ENCODE measurements around the gene KCNK16.
A peak's percentile ranks its signal among the peaks of the same experiment; 100 is the strongest.

KCNK16 gene

GRCh38 chr6:39320363-39320984 is 2.0 kb downstream of the KCNK16 start:
- Histone ChIP-seq H3K27ac (no peak overlapping the region), H3K4me2 (ENCODE audit: low read length) (no peak overlapping the region), H2AFZ (no peak overlapping the region), H3K9me3 (ENCODE audit: control insufficient read depth, low read length) (no peaks in the 10 kb centered on the region), H3K27me3 (ENCODE audit: control insufficient read depth, insufficient read depth, low read length) (no peaks in the 10 kb centered on the region), H3K79me2 (no peaks in the 10 kb centered on the region), H3K4me1 (no peaks in the 10 kb centered on the region), H3K36me3 (ENCODE audit: control insufficient read depth, insufficient read depth, low read length) (no peaks in the 10 kb centered on the region), H3K9ac (no peak overlapping the region), H3K4me3 (ENCODE audit: low read depth, low read length) (no peak overlapping the region)
- TF ChIP-seq CTCF (IDR thresholded peaks at IDR 0.05): no peak

DNA sequence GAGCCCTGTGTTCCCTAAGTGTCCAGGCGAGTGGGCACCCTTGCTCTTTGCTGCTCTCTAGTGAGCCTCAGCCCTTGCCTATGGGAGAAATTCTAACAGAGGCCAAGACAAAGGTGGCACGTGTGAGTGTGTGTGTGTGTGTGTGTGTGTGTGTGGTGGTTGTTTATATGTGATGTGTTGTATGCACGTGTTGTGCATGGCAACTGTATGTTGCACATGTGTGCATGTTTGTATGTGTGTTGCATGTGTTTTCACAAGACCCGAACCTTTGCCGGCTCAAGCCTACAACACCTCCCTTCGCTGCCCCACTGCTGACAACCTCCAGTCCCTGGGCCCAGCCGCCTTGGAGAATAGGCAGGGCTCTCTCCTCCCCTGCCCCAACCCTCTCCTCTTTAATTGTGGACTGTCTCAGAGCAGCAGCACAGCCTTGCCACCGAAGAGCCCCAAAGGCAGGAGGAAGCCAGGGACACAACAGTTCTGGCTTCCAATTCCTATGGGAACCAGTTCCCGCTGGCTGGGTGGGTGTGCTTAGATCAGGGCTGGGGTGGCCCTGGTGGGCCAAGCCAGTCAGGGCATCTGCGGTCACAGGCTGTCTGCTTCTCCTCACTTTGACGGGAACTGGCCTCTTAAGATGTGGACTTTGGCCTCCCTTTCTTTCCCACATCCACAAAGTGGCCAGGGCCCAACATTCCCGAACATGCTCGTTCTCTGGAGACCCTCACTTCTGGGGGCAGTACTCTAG is 2.7 kb downstream of the KCNK16 start:
- Histone ChIP-seq H3K4me1 (no peaks in the 10 kb centered on the region), H3K9me3 (ENCODE audit: control insufficient read depth, low read length) (no peaks in the 10 kb centered on the region), H3K27ac (no peak overlapping the region), H3K36me3 (ENCODE audit: control insufficient read depth, insufficient read depth, low read length) (no peaks in the 10 kb centered on the region), H3K27me3 (ENCODE audit: control insufficient read depth, insufficient read depth, low read length) (no peaks in the 10 kb centered on the region), H3K79me2 (no peaks in the 10 kb centered on the region), H3K4me2 (ENCODE audit: low read length) (no peak overlapping the region), H2AFZ (no peak overlapping the region), H3K4me3 (ENCODE audit: low read depth, low read length) (no peak overlapping the region), H3K9ac (no peak overlapping the region)
- TF ChIP-seq CTCF (IDR thresholded peaks at IDR 0.05): no peak

DNA sequence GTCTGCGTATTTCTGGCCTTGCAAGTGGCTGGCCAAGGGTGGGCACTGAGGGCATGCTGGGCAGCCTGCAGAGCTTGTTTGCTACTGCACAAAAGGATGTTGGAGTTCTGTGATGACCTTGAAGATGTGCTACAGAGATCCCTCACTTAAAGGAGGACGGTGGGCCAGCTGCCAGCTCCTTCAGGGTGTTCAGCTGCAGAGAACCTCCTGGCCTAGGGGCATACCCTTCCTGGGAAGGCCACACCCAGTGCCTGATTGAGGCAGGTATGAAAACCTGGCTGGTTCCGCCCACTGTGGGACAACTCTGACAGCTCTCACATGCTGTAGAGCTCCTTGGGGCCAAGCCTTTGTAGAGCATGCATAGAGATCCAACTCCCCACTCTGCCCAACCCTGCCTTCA is 5.2 kb downstream of the KCNK16 start:
- H2AFZ ChIP-seq: no peak overlapping the region
- no peaks in the 10 kb centered on the region for H3K4me1 ChIP-seq
- H3K4me2 ChIP-seq (ENCODE audit: low read length): no peak overlapping the region
- H3K36me3 ChIP-seq (ENCODE audit: control insufficient read depth, insufficient read depth, low read length): no peaks in the 10 kb centered on the region
- no peaks in the 10 kb centered on the region for H3K79me2 ChIP-seq
- no peak for TF ChIP-seq CTCF (IDR thresholded peaks at IDR 0.05)
- no peak overlapping the region for H3K4me3 ChIP-seq (ENCODE audit: low read depth, low read length)
- H3K27ac ChIP-seq: no peak overlapping the region
- no peak overlapping the region for H3K9ac ChIP-seq
- H3K27me3 ChIP-seq (ENCODE audit: control insufficient read depth, insufficient read depth, low read length): peaks cover 14% of the 10 kb centered on the region
- no peaks in the 10 kb centered on the region for H3K9me3 ChIP-seq (ENCODE audit: control insufficient read depth, low read length)

GRCh38 chr6:39314273-39314795 is 8.2 kb downstream of the KCNK16 start, which contains the start of gene KCNK17:
Gene KCNK17 (minus strand): TSS chr6:39314419. CDS start chr6:39314320, 99 bp downstream.
- Histone ChIP-seq H3K4me3 (ENCODE audit: low read depth, low read length) (peak within 1 kb of the TSS; percentile 14), H3K27me3 (ENCODE audit: control insufficient read depth, insufficient read depth, low read length) (peaks cover 14% of the 10 kb centered on the region), H3K9ac (no peak within 1 kb of the TSS), H3K4me1 (no peaks in the 10 kb centered on the region), H3K9me3 (ENCODE audit: control insufficient read depth, low read length) (no peaks in the 10 kb centered on the region), H3K36me3 (ENCODE audit: control insufficient read depth, insufficient read depth, low read length) (no peaks in the 10 kb centered on the region), H3K79me2 (no peaks in the 10 kb centered on the region), H3K27ac (no peak within 1 kb of the TSS), H2AFZ (peak within 1 kb of the TSS; percentile 58), H3K4me2 (ENCODE audit: low read length) (peak within 1 kb of the TSS; percentile 51)
- no peak for TF ChIP-seq CTCF (IDR thresholded peaks at IDR 0.05)
